Measurements from ENCODE around the gene PARVB.

PARVB gene

GRCh38 chr22:44024288-44024921 lies at the start of gene PARVB:
Gene PARVB, plus strand, starts transcription at chr22:44024302. Its CDS starts 38 bp downstream, at chr22:44024340.
- peak; percentile 29 for DNase-seq

- DNase-seq, result no peak
Measured at GRCh38 chr22:43975041-43975440, 49.1 kb upstream of the PARVB start.

- no peak for DNase-seq
Measured at GRCh38 chr22:43976861-43977795, 47.0 kb upstream of the PARVB start.

GRCh38 chr22:43978558-43978957 lies 45.5 kb upstream of the PARVB start:
- no peak for DNase-seq

- DNase-seq, result no peak
Measured at GRCh38 chr22:43980579-43980978, 43.5 kb upstream of the PARVB start.

GRCh38 chr22:43980996-43981395 lies 43.1 kb upstream of the PARVB start:
- DNase-seq, result no peak

- DNase-seq, result no peak
Measured at GRCh38 chr22:43983808-43984207, 40.3 kb upstream of the PARVB start.

GRCh38 chr22:43985532-43985931 lies 38.6 kb upstream of the PARVB start:
- no peak for DNase-seq

- DNase-seq, result no peak
Measured at GRCh38 chr22:43988116-43988820, 35.8 kb upstream of the PARVB start.

- no peak for DNase-seq
Measured at GRCh38 chr22:43988960-43989359, 35.1 kb upstream of the PARVB start.

GRCh38 chr22:43990044-43990443 lies 34.1 kb upstream of the PARVB start:
- DNase-seq, result no peak

- DNase-seq, result no peak
Measured at GRCh38 chr22:43991316-43992020, 32.6 kb upstream of the PARVB start.

GRCh38 chr22:43992331-43992821 lies 31.7 kb upstream of the PARVB start:
- no peak for DNase-seq

GRCh38 chr22:43993072-43993760 lies 30.9 kb upstream of the PARVB start:
- DNase-seq, result peak; percentile 73

- DNase-seq, result no peak
Measured at GRCh38 chr22:43994006-43994405, 30.1 kb upstream of the PARVB start.

GRCh38 chr22:43994416-43994815 lies 29.7 kb upstream of the PARVB start:
- DNase-seq, result no peak

GRCh38 chr22:43995057-43995685 lies 28.9 kb upstream of the PARVB start:
- no peak for DNase-seq

- no peak for DNase-seq
Measured at GRCh38 chr22:43995798-43996169, 28.3 kb upstream of the PARVB start.

GRCh38 chr22:43996170-43996980 lies 27.7 kb upstream of the PARVB start:
- peak; percentile 75 for DNase-seq

- no peak for DNase-seq
Measured at GRCh38 chr22:43996981-43997265, 27.2 kb upstream of the PARVB start.

- no peak for DNase-seq
Measured at GRCh38 chr22:43998679-43999264, 25.3 kb upstream of the PARVB start.

Measured in CD4-positive, alpha-beta T cell treated with Interleukin-12 subunit alpha and Interleukin-12 subunit beta, for 1 hour (primary cell).